Breast epithelium (tissue), 4 donors: ENCODE measurements around the gene ZFP69B. TPM values are rescaled to one million over a fixed set of nuclear protein-coding genes. Genes with fewer than 3 reads are reported as not detected.

Experiments used
- DNase-seq, 2 donors: peaks; one replicate each; pipeline ENCODE4 v3.0.0-alpha.2; 2019; ENCODE audit warnings: low spot score in 2 of 2
- H3K27ac ChIP-seq, 2 donors: fragments of 200-600 bp; sonication (generic) in 1 of 2; one replicate each; pipeline ENCODE4 v1.5.1; 2016 to 2019; ENCODE audit warnings: mild to moderate bottlenecking in 1 of 2
- H3K27me3 ChIP-seq, 2 donors: fragments of 200-600 bp; sonication (generic) in 1 of 2; one replicate each; pipeline versions ENCODE4 v1.5.1 to v1.6.0; 2017 to 2019; ENCODE audit warnings: control low read depth in 1 of 2, mild to moderate bottlenecking in 1 of 2
- H3K36me3 ChIP-seq: fragments of 200-600 bp; one replicate; pipeline ENCODE4 v1.5.1; 2019
- H3K4me1 ChIP-seq, 2 donors: fragments of 200-600 bp; sonication (generic); one replicate each; pipeline ENCODE4 v1.5.1; 2016 to 2019; ENCODE audit warnings: control low read depth in 1 of 2
- H3K4me3 ChIP-seq, 3 donors: fragments of 200-600 bp; sonication (generic); 1 replicate in 2 of 3; 2 replicates in 1 of 3; pipeline ENCODE4 v1.5.1; 2016 to 2019; ENCODE audit warnings: mild to moderate bottlenecking in 3 of 3, moderate library complexity in 2 of 3
- H3K9me3 ChIP-seq, 2 donors: fragments of 200-600 bp; sonication (generic) in 1 of 2; one replicate each; pipeline ENCODE4 v1.5.1; 2016 to 2019; ENCODE audit warnings: control low read depth in 1 of 2
- CTCF ChIP-seq, 3 donors: fragments of 450-650 bp; IDR thresholded peaks; one replicate each; pipeline ENCODE4 v1.5.1; 2016 to 2017; ENCODE audit warnings: antibody characterized with exemption in 3 of 3, mild to moderate bottlenecking in 3 of 3, moderate library complexity in 3 of 3
- POLR2A ChIP-seq: fragments of 450-650 bp; IDR thresholded peaks from one replicate; pipeline ENCODE4 v1.6.1; 2016; ENCODE audit warnings: antibody characterized with exemption, mild to moderate bottlenecking, moderate library complexity
- POLR2AphosphoS5 ChIP-seq, 3 donors: sonication (generic); formaldehyde crosslinking; IDR thresholded peaks; one replicate each; pipeline ENCODE4 v1.6.1; 2017; ENCODE audit warnings: antibody characterized with exemption in 3 of 3
- intact Hi-C: fragments of 100-400 bp; cut with DNase I; formaldehyde crosslinking; loops from one replicate; pipeline ENCODE4 v1.15.1; 2023; ENCODE audit warnings: low total_unique reads
- total RNA-seq, 3 donors: library from RNA; depleted of rRNA; stranded (reverse); fragments of >200 nt; gene quantifications; one replicate each; pipeline ENCODE4 v1.1.0, GENCODE V29; 2016

Gene ZFP69B
- total RNA-seq, 3 donors from 2014 or later, result 0.96 to 2.6 (median 1.2) TPM

DNA sequence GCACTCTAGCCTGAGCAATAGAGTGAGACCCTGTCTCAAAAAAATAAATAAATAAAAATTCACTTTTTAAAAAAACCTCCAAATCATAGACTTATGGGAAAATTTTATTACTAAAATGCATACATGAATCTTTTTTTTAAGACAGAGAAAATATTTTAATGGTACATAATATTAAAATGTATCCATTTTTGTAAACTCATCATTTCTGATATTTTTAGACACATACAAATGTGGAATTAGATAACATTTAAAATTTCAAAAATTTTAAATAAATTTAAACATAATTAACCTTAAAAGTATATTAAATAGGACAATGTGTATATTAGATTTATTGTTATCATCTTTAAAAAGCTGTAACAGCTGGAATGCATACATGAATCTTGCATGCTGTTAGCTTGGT is 42.8 kb upstream of the ZFP69B start:
- Histone ChIP-seq H3K27me3 (no peaks in the 10 kb centered on the region), H3K36me3 (no peaks in the 10 kb centered on the region), H3K4me1 (peaks cover 0 to 2% of the 10 kb centered on the region in 2 donors), H3K27ac (no peak overlapping the region), H3K4me3 (no peak overlapping the region), H3K9me3 (no peaks in the 10 kb centered on the region)
- TF ChIP-seq CTCF (IDR thresholded peaks at IDR 0.05), result no peak
- TF ChIP-seq POLR2AphosphoS5 (IDR thresholded peaks at IDR 0.05), result no peak
- TF ChIP-seq POLR2A, result no peak
- no peak for DNase-seq
- intact Hi-C loops, result no loop called here

DNA sequence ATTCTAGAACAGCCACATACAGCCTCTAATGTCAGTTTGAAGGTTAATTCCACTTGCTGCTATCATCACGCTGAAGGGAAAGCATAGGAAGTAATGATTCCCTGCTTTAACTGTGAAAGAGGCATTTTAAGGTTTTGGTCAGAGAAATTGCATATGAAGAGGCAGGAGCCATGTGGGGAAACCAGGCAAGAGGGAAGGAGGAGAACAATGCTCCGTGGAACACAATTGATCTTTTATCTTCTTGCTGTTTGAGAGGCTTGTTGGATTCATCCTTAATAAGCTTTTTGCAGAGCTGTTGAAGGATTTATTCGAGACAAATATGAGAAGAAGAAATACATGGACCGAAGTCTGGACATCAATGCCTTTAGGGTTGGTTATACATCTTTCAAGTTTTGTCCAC is 40.8 kb upstream of the ZFP69B start:
- no peak overlapping the region for H3K27ac ChIP-seq
- intact Hi-C loops, result no loop called here
- H3K4me1 ChIP-seq, result peaks cover 0 to 2% of the 10 kb centered on the region in 2 donors
- H3K27me3 ChIP-seq, result no peaks in the 10 kb centered on the region
- no peak for DNase-seq
- H3K9me3 ChIP-seq, result no peaks in the 10 kb centered on the region
- TF ChIP-seq POLR2A (no peak), POLR2AphosphoS5 (IDR thresholded peaks at IDR 0.05) (no peak), CTCF (IDR thresholded peaks at IDR 0.05) (no peak)
- H3K4me3 ChIP-seq, result no peak overlapping the region
- H3K36me3 ChIP-seq, result no peaks in the 10 kb centered on the region

GRCh38 chr1:40411294-40411693 is 39.0 kb upstream of the ZFP69B start:
- TF ChIP-seq POLR2A, result no peak
- no peak for TF ChIP-seq POLR2AphosphoS5 (IDR thresholded peaks at IDR 0.05)
- TF ChIP-seq CTCF (IDR thresholded peaks at IDR 0.05), result no peak
- intact Hi-C loops, result loop anchor here (5.0 kb wide), 1 partner anchor 574 kb away; no protein-coding TSS in a partner anchor
- H3K4me3 ChIP-seq, result no peak overlapping the region
- no peaks in the 10 kb centered on the region for H3K9me3 ChIP-seq
- no peaks in the 10 kb centered on the region for H3K4me1 ChIP-seq
- H3K27me3 ChIP-seq, result no peaks in the 10 kb centered on the region
- peak overlapping the region in 1 of 2 donors; percentile 2 for H3K27ac ChIP-seq
- H3K36me3 ChIP-seq, result peaks cover 4% of the 10 kb centered on the region
- DNase-seq, result no peak

DNA sequence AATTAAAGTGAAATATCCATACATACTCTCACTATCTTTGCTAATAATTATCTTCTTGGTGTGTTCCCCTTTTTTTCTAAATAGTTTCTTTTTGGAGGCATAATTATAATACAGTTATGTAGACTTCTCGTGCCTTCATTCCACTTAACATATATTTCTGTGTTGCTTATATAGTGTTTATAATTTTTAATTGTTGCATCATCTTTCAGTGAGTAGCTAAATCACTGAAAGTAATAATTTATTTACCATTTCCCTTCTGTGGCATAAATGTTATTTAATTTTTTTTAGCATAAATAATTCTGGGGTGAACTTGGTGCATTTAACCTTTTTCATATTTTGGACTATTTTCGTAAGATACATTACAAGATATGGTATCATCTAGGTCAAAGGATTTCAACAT is 38.4 kb upstream of the ZFP69B start:
- H3K27ac ChIP-seq, result no peak overlapping the region

More for the DNA sequence above, 38.4 kb upstream of the ZFP69B start:
- TF ChIP-seq POLR2AphosphoS5 (IDR thresholded peaks at IDR 0.05) (no peak), CTCF (IDR thresholded peaks at IDR 0.05) (no peak), POLR2A (no peak)
- peaks cover 9% of the 10 kb centered on the region for H3K36me3 ChIP-seq
- no peak for DNase-seq
- H3K27me3 ChIP-seq, result no peaks in the 10 kb centered on the region
- intact Hi-C loops, result loop anchor here (5.0 kb wide), 1 partner anchor 575 kb away; no protein-coding TSS in a partner anchor
- no peaks in the 10 kb centered on the region for H3K4me1 ChIP-seq
- H3K4me3 ChIP-seq, result no peak overlapping the region
- H3K9me3 ChIP-seq, result no peaks in the 10 kb centered on the region
